Stimulated activated effector memory CD8-positive, alpha-beta T cell treated with anti-CD3 and anti-CD28 coated beads, Interleukin-12 subunit alpha, Interleukin-12 subunit beta, amount 100 ng/mL, for 72 hours (primary cell): ENCODE results near the gene SCN2B.

Experiments
- ATAC-seq: fragments of 150-1000 bp; cut with Tn5 transposase; 2 replicates; pipeline ENCODE4 v1.10.0; 2021
- DNase-seq, 2 donors: peaks; one replicate each; pipeline ENCODE4 v3.0.0; 2021 to 2022; ENCODE audit warnings: low spot score in 2 of 2
- H3K27ac Mint-ChIP-seq: one replicate; pipeline ENCODE4 v1.8.0; 2022; ENCODE audit warnings: mild to moderate bottlenecking, mixed read lengths
- H3K36me3 Mint-ChIP-seq: one replicate; pipeline ENCODE4 v1.8.0; 2022; ENCODE audit warnings: mild to moderate bottlenecking, mixed read lengths
- H3K4me1 Mint-ChIP-seq: one replicate; pipeline ENCODE4 v1.8.0; 2022; ENCODE audit warnings: mixed read lengths
- H3K4me3 Mint-ChIP-seq: one replicate; pipeline ENCODE4 v1.8.0; 2022; ENCODE audit warnings: mild to moderate bottlenecking, mixed read lengths
- H3K9me3 Mint-ChIP-seq: one replicate; pipeline ENCODE4 v1.8.0; 2022; ENCODE audit warnings: mixed read lengths

SCN2B gene

GRCh38 chr11:118154641-118155040, 21.8 kb downstream of the SCN2B start:
- no peak overlapping the region for H3K27ac Mint-ChIP-seq
- no peak overlapping the region for H3K4me3 Mint-ChIP-seq
- no peaks in the 10 kb centered on the region for H3K9me3 Mint-ChIP-seq
- no peaks in the 10 kb centered on the region for H3K36me3 Mint-ChIP-seq
- DNase-seq = no peak
- H3K4me1 Mint-ChIP-seq = peaks cover 24% of the 10 kb centered on the region
- ATAC-seq = no peak

GRCh38 chr11:118153976-118154375, 22.5 kb downstream of the SCN2B start:
- no peak for ATAC-seq
- peak overlapping the region; percentile 64 for H3K4me3 Mint-ChIP-seq
- no peaks in the 10 kb centered on the region for H3K36me3 Mint-ChIP-seq
- no peaks in the 10 kb centered on the region for H3K9me3 Mint-ChIP-seq
- peaks cover 24% of the 10 kb centered on the region for H3K4me1 Mint-ChIP-seq
- no peak for DNase-seq
- H3K27ac Mint-ChIP-seq = no peak overlapping the region

GRCh38 chr11:118153516-118153915, 22.9 kb downstream of the SCN2B start:
- H3K27ac Mint-ChIP-seq = no peak overlapping the region

GRCh38 chr11:118152552-118153471, 23.6 kb downstream of the SCN2B start, which contains the start of gene SCN4B:
Gene SCN4B, minus strand, starts transcription at chr11:118152823. Its CDS starts 150 bp downstream, at chr11:118152673.
- DNase-seq (no peak), ATAC-seq (peak; percentile 39)
- Mint-ChIP-seq H3K27ac (no peak within 1 kb of the TSS), H3K4me1 (peaks cover 24% of the 10 kb centered on the region), H3K4me3 (peak within 1 kb of the TSS; percentile 64), H3K36me3 (no peaks in the 10 kb centered on the region), H3K9me3 (no peaks in the 10 kb centered on the region)

More at GRCh38 chr11:118153516-118153915, 22.9 kb downstream of the SCN2B start:
- DNase-seq (no peak), ATAC-seq (no peak)
- Mint-ChIP-seq H3K36me3 (no peaks in the 10 kb centered on the region), H3K4me1 (peaks cover 24% of the 10 kb centered on the region), H3K4me3 (peak overlapping the region; percentile 64), H3K9me3 (no peaks in the 10 kb centered on the region)

GRCh38 chr11:118152020-118152551, 24.4 kb downstream of the SCN2B start:
- Mint-ChIP-seq H3K36me3 (no peaks in the 10 kb centered on the region), H3K27ac (no peak overlapping the region), H3K4me1 (peaks cover 21% of the 10 kb centered on the region), H3K4me3 (peak overlapping the region; percentile 64), H3K9me3 (no peaks in the 10 kb centered on the region)
- no peak for ATAC-seq
- no peak for DNase-seq

GRCh38 chr11:118151431-118151830, 25.0 kb downstream of the SCN2B start:
- no peak overlapping the region for H3K27ac Mint-ChIP-seq
- no peaks in the 10 kb centered on the region for H3K9me3 Mint-ChIP-seq
- ATAC-seq (no peak), DNase-seq (no peak)
- H3K36me3 Mint-ChIP-seq = no peaks in the 10 kb centered on the region
- H3K4me3 Mint-ChIP-seq = no peak overlapping the region
- H3K4me1 Mint-ChIP-seq = peaks cover 16% of the 10 kb centered on the region

GRCh38 chr11:118149493-118149892, 26.9 kb downstream of the SCN2B start:
- ATAC-seq = no peak
- no peak overlapping the region for H3K27ac Mint-ChIP-seq

GRCh38 chr11:118148856-118149255, 27.6 kb downstream of the SCN2B start:
- no peaks in the 10 kb centered on the region for H3K36me3 Mint-ChIP-seq

More at GRCh38 chr11:118149493-118149892, 26.9 kb downstream of the SCN2B start:
- DNase-seq = no peak
- H3K36me3 Mint-ChIP-seq = no peaks in the 10 kb centered on the region
- no peaks in the 10 kb centered on the region for H3K9me3 Mint-ChIP-seq
- H3K4me1 Mint-ChIP-seq = peaks cover 13% of the 10 kb centered on the region
- no peak overlapping the region for H3K4me3 Mint-ChIP-seq

GRCh38 chr11:118148240-118148639, 28.2 kb downstream of the SCN2B start:
- H3K9me3 Mint-ChIP-seq = no peaks in the 10 kb centered on the region
- H3K4me3 Mint-ChIP-seq = no peak overlapping the region
- ATAC-seq = no peak
- DNase-seq = no peak
- H3K4me1 Mint-ChIP-seq = peaks cover 6% of the 10 kb centered on the region
- H3K36me3 Mint-ChIP-seq = no peaks in the 10 kb centered on the region
- no peak overlapping the region for H3K27ac Mint-ChIP-seq

More at GRCh38 chr11:118148856-118149255, 27.6 kb downstream of the SCN2B start:
- H3K9me3 Mint-ChIP-seq = no peaks in the 10 kb centered on the region
- DNase-seq = no peak
- peaks cover 10% of the 10 kb centered on the region for H3K4me1 Mint-ChIP-seq
- no peak overlapping the region for H3K4me3 Mint-ChIP-seq
- H3K27ac Mint-ChIP-seq = no peak overlapping the region
- no peak for ATAC-seq

- Mint-ChIP-seq H3K4me3 (no peak overlapping the region), H3K27ac (no peak overlapping the region), H3K9me3 (no peaks in the 10 kb centered on the region), H3K4me1 (peaks cover 11% of the 10 kb centered on the region), H3K36me3 (no peaks in the 10 kb centered on the region)
- no peak for DNase-seq
- no peak for ATAC-seq
Measured at GRCh38 chr11:118147502-118147901, 28.9 kb downstream of the SCN2B start.

- no peak for DNase-seq
- no peak for ATAC-seq
- Mint-ChIP-seq H3K4me3 (peak overlapping the region; percentile 76), H3K27ac (no peak overlapping the region), H3K36me3 (no peaks in the 10 kb centered on the region), H3K4me1 (peaks cover 11% of the 10 kb centered on the region), H3K9me3 (no peaks in the 10 kb centered on the region)
Measured at GRCh38 chr11:118146554-118146953, 29.9 kb downstream of the SCN2B start.

GRCh38 chr11:118145285-118146227, 30.9 kb downstream of the SCN2B start:
- peak; percentile 94 for ATAC-seq
- peak; percentile 86 to 94 for DNase-seq
- peaks cover 11% of the 10 kb centered on the region for H3K4me1 Mint-ChIP-seq
- H3K36me3 Mint-ChIP-seq = no peaks in the 10 kb centered on the region
- peak overlapping the region; percentile 76 for H3K4me3 Mint-ChIP-seq
- no peak overlapping the region for H3K27ac Mint-ChIP-seq
- no peaks in the 10 kb centered on the region for H3K9me3 Mint-ChIP-seq

GRCh38 chr11:118144301-118145268, 31.9 kb downstream of the SCN2B start:
- Mint-ChIP-seq H3K27ac (peak overlapping the region; percentile 11), H3K4me1 (peaks cover 11% of the 10 kb centered on the region), H3K9me3 (no peaks in the 10 kb centered on the region), H3K4me3 (peak overlapping the region; percentile 76), H3K36me3 (no peaks in the 10 kb centered on the region)
- no peak for DNase-seq
- no peak for ATAC-seq

GRCh38 chr11:118143661-118144185, 32.7 kb downstream of the SCN2B start:
- no peak for DNase-seq
- no peak overlapping the region for H3K4me3 Mint-ChIP-seq
- no peaks in the 10 kb centered on the region for H3K36me3 Mint-ChIP-seq
- peaks cover 11% of the 10 kb centered on the region for H3K4me1 Mint-ChIP-seq
- H3K9me3 Mint-ChIP-seq = no peaks in the 10 kb centered on the region
- no peak for ATAC-seq
- H3K27ac Mint-ChIP-seq = no peak overlapping the region
